ENCODE measurements around the gene PVRIG.
"Not testable (repeated sequence)": the region's sequence is repeated elsewhere in the genome, so short reads cannot be mapped to it uniquely, and the experiment has no call there.

PVRIG gene

GRCh38 chr7:100195222-100195621, 24.5 kb upstream of the PVRIG start:
- no peak for DNase-seq (ENCODE audit: low read depth in 3 of 3)

- not testable (repeated sequence) for DNase-seq (ENCODE audit: low read depth in 3 of 3)
Measured at GRCh38 chr7:100195901-100196322, 23.8 kb upstream of the PVRIG start.

GRCh38 chr7:100198266-100198665, 21.5 kb upstream of the PVRIG start:
- DNase-seq (ENCODE audit: low read depth in 3 of 3) = no peak

GRCh38 chr7:100200693-100201092, 19.1 kb upstream of the PVRIG start:
- DNase-seq (ENCODE audit: low read depth in 3 of 3) = no peak

- DNase-seq (ENCODE audit: low read depth in 3 of 3) = no peak
Measured at GRCh38 chr7:100204454-100204853, 15.3 kb upstream of the PVRIG start.

GRCh38 chr7:100208911-100209408, 10.8 kb upstream of the PVRIG start:
- DNase-seq (ENCODE audit: low read depth in 3 of 3) = peak in 1 of 3 experiments; percentile 51

GRCh38 chr7:100209493-100209892, 10.3 kb upstream of the PVRIG start:
- DNase-seq (ENCODE audit: low read depth in 3 of 3) = no peak

GRCh38 chr7:100210805-100211204, 8.9 kb upstream of the PVRIG start:
- no peak for DNase-seq (ENCODE audit: low read depth in 3 of 3)

GRCh38 chr7:100211342-100211780, 8.4 kb upstream of the PVRIG start:
- DNase-seq (ENCODE audit: low read depth in 3 of 3) = no peak

- DNase-seq (ENCODE audit: low read depth in 3 of 3) = no peak
Measured at GRCh38 chr7:100212631-100213286, 7.0 kb upstream of the PVRIG start.

- DNase-seq (ENCODE audit: low read depth in 3 of 3) = no peak
Measured at GRCh38 chr7:100213672-100214071, 6.1 kb upstream of the PVRIG start.

GRCh38 chr7:100214356-100214755, 5.4 kb upstream of the PVRIG start:
- not testable (repeated sequence) for DNase-seq (ENCODE audit: low read depth in 3 of 3)

- no peak for DNase-seq (ENCODE audit: low read depth in 3 of 3)
Measured at GRCh38 chr7:100215895-100216294, 3.9 kb upstream of the PVRIG start.

- peak; percentile 52 to 84 (median 77) for DNase-seq (ENCODE audit: low read depth in 3 of 3)
Measured at GRCh38 chr7:100217934-100218333, 1.8 kb upstream of the PVRIG start.

GRCh38 chr7:100219271-100219737, 445 bp upstream of the PVRIG start:
- no peak for DNase-seq (ENCODE audit: low read depth in 3 of 3)

- DNase-seq (ENCODE audit: low read depth in 3 of 3) = peak in 1 of 3 experiments; percentile 37
Measured at GRCh38 chr7:100220586-100221230, 959 bp downstream of the PVRIG start.

- peak; percentile 55 to 83 (median 61) for DNase-seq (ENCODE audit: low read depth in 3 of 3)
Measured at GRCh38 chr7:100221231-100221718, 1.5 kb downstream of the PVRIG start.

GRCh38 chr7:100221767-100222444, 2.2 kb downstream of the PVRIG start:
- no peak for DNase-seq (ENCODE audit: low read depth in 3 of 3)

GRCh38 chr7:100222445-100223132, 2.8 kb downstream of the PVRIG start:
- no peak for DNase-seq (ENCODE audit: low read depth in 3 of 3)

- not testable (repeated sequence) for DNase-seq (ENCODE audit: low read depth in 3 of 3)
Measured at GRCh38 chr7:100223376-100223927, 3.7 kb downstream of the PVRIG start.

- DNase-seq (ENCODE audit: low read depth in 3 of 3) = not testable (repeated sequence)
Measured at GRCh38 chr7:100224891-100225290, 5.1 kb downstream of the PVRIG start.
